PC-9 (cell line): ENCODE measurements around the gene C12orf57.
A peak's percentile ranks its signal among the peaks of the same experiment; 100 is the strongest.

ENCODE experiments used
- CTCF ChIP-seq: fragments of 200-600 bp; sonication (generic); conservative IDR thresholded peaks from 2 replicates; pipeline ENCODE4 v1.6.1; 2017; ENCODE audit warnings: mixed run types, antibody characterized with exemption, mild to moderate bottlenecking, moderate library complexity
- EZH2 ChIP-seq: fragments of 200-600 bp; sonication (generic); IDR thresholded peaks from 2 replicates; pipeline ENCODE4 v1.8.0; 2017; ENCODE audit warnings: antibody characterized with exemption, low read depth

- TF ChIP-seq CTCF: 0 out of 2 replicates have a peak, but pooled peaks have one; percentile 26
- no peak for TF ChIP-seq EZH2
Measured at GRCh38 chr12:6946033-6946919, 2.5 kb downstream of the C12orf57 start.
